HG02970 (cell line): ENCODE data around the gene U2AF1L4.

Experiments used
- ATAC-seq: cut with Tn5 transposase; IDR thresholded peaks from one replicate; pipeline ENCODE4 v1.9.1; 2021; ENCODE audit warnings: mild to moderate bottlenecking, moderate library complexity, moderate number of reproducible peaks; ENCODE audit not compliant: unreplicated experiment, low FRiP score

The U2AF1L4 gene

GRCh38 chr19:35757749-35758608, 12.8 kb upstream of the U2AF1L4 start, which contains the start of gene PROSER3:
TSS of gene PROSER3 (plus strand) at chr19:35758176. CDS start at chr19:35758216, 40 bp downstream.
- peak; percentile 94 for ATAC-seq

GRCh38 chr19:35757231-35757748, 12.1 kb upstream of the U2AF1L4 start:
- no peak for ATAC-seq

- ATAC-seq = no peak
These were observed 11.4 kb upstream of the U2AF1L4 start, which contains the start of gene HSPB6 for GRCh38 chr19:35756377-35757230. TSS of gene HSPB6 (minus strand) at chr19:35757029. CDS start at chr19:35757008, 21 bp downstream.

GRCh38 chr19:35755550-35756376, 10.5 kb upstream of the U2AF1L4 start:
- ATAC-seq = no peak

- ATAC-seq = no peak
These were observed 9.9 kb upstream of the U2AF1L4 start for GRCh38 chr19:35755131-35755549.

- no peak for ATAC-seq
These were observed 9.3 kb upstream of the U2AF1L4 start for GRCh38 chr19:35754370-35755130.

GRCh38 chr19:35753634-35754369, 8.6 kb upstream of the U2AF1L4 start:
- no peak for ATAC-seq

GRCh38 chr19:35752746-35753350, 7.6 kb upstream of the U2AF1L4 start:
- ATAC-seq = no peak

- no peak for ATAC-seq
These were observed 6.9 kb upstream of the U2AF1L4 start for GRCh38 chr19:35751839-35752745.

- no peak for ATAC-seq
These were observed 4.9 kb upstream of the U2AF1L4 start for GRCh38 chr19:35750167-35750566.

GRCh38 chr19:35748106-35749020, 3.1 kb upstream of the U2AF1L4 start, which contains the start of gene LIN37:
TSS of gene LIN37 (plus strand) at chr19:35748576. CDS start at chr19:35748725, 149 bp downstream.
- peak; percentile 70 for ATAC-seq

GRCh38 chr19:35746531-35746930, 1.3 kb upstream of the U2AF1L4 start:
- ATAC-seq = no peak

- ATAC-seq = no peak
These were observed 857 bp upstream of the U2AF1L4 start for GRCh38 chr19:35746087-35746462.

GRCh38 chr19:35744430-35745327, 539 bp downstream of the U2AF1L4 start:
- peak; percentile 34 for ATAC-seq
